Hematopoietic multipotent progenitor cell treated with erythropoietin and hydrocortisone succinate and interleukin-3 and kit ligand, for 17 days (in vitro differentiated cells): Measurements from ENCODE around the gene SENP5.
"Not testable (repeated sequence)": the region's sequence is repeated elsewhere in the genome, so short reads cannot be mapped to it uniquely, and the experiment has no call there.

Experiments
- DNase-seq: peaks from one replicate; pipeline ENCODE4 v3.0.0-alpha.2; 2015; ENCODE audit warnings: low spot score

Gene SENP5

DNA sequence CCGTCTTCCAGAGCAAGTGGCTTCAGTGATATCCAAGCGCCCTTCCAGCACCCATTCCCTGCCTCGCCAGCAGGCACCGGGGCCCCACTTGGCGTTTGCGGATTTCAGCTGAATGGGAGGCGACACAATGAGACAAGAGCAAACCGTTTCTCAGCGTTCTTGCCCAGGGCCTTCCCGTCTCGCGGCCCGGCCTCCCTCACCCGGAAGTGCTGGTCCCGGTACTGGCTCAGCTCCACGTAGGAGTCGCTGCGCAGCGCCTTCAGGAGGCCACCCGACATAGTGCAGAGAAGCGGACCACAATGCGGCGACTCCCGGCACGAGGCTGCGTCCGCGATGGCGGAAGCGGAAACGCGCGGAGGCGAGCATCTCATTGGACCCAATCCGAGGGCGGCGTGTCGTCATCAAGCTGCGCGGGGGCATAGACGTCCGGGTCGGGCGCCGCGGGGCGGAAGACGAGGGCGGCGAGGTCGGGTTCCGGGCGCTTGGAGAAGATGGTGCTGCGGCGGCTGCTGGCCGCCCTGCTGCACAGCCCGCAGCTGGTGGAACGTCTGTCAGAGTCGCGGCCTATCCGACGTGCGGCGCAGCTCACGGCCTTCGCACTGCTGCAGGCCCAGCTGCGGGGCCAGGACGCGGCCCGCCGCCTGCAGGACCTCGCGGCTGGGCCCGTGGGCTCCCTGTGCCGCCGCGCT, 74.7 kb downstream of the SENP5 start, which contains the start of gene NCBP2:
Gene NCBP2 (minus strand): TSS at position 303 of the 689 bp plus-strand sequence. CDS start 25 bp downstream, at position 278.
- DNase-seq: peak; percentile 98

DNA sequence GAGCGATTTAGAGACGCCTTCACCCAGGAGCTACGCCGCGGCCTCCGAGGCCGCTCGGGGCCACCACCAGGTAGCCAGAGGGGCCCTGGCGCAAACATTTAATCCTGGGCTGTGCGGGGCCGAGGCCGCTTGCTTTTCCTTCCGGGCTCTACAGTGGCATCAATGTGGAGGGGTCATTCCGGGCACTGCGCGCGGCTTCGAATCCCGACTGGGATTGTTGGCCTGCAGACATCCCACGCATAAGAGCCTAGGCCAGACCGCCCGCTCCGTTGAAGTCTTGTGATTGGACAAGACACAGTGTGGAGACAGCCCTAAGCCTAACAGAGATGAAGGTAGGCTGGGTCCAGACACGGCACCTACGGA, 75.2 kb downstream of the SENP5 start:
- DNase-seq: no peak

GRCh38 chr3:196944037-196944790, 76.5 kb downstream of the SENP5 start:
- DNase-seq: not testable (repeated sequence)

DNA sequence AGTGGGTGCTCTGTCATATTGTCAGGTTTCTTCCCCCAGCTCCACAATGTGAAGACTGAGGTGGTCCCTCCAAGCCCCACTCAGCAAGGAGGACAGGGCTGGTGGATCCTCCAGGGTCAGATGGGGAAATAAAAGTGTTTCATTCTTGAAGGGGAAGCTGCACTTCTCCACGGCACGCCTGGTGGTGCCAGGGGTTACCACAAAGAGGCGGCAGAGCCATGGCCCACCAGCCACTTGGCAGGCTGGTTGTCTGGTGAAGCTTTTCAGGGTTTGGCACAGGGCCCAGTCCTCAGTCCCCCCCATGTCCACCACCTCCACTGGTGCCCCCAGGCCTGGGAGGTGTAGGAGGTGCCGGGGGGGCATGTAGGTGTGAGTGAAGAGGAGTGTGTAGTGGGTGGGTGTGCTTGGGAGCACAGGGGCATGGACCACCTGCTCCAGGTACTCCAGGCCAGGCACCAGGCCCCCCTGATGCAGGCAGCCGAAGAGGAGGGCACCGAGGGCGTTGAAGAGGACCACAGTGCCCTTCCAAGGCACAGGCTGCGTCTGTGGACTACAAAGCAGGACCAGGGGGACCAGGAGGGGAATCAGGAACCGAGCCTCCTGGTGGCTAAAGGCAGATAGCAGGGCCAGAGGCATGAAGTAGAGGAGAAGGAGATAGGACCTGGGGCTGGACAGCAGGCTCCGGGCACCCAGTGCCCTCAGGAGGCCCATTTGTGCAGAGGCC, 79.6 kb downstream of the SENP5 start:
- DNase-seq: no peak

DNA sequence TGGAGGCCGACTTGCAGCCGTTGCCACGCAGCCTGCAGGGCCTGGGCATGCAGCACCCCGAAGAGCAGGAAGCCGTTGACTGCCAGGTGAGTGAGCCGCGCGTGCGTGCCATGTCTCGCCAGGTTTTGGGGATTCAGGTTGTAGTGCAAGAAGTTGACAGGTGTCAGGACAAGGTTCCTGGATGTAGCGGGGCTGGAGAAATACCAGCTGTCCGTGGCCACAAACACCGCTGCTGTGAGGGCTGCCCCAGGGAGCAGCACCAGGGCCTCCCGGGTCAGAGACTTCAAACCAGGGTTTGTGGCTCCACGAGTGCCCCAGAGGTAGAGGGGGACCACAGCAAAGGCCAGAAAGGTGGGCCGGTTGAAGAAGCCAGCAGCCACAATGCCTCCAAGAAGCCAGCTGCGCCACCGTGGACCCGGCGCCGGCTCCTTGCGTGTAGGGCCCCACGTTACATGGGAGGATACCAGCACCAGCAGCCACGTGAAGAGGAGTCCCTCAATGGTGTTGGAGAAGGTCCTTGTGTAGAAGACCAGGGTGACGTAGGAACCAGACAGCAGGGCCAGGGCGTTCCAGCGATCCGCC, 80.2 kb downstream of the SENP5 start:
- no peak for DNase-seq

DNA sequence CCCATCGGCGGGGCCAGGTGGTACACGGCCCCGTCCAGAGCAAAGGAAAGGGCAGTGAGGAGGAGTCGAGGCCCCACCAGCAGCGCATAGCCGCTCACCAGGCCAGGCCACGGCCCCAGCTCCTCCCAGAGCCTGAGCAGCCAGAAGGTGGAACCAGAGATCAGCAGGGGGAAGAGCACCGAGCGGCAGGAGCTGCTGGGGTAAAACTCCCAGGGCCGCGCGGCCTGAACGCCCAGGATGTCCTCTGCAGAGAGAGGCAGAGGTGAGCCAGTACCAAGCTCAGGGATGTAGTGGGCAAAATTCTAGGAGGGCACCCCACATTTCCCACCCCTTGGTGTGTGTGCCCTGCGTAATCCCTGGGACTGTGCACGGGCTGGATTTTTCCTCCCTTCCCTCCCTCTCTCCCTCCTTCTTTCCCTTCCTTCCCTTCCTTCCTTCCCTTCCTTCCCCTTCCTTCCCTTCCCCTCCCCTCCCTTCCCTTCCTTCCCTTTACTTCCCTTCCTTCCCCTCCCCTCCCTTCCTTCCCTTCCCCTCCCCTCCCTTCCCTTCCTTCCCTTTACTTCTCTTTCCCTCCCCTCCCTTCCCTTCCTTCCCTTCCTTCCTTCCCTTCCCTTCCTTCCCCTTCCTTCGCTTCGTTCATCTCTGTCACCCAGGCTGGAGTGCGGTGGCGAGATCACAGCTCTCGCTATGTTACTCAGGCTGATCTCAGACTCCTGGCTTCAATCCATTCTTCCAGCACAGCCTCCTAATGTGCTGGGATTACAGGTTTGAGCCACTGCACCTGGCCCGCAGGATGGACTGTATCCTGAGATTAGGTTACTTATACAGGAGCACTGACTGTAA, 80.9 kb downstream of the SENP5 start:
- no peak for DNase-seq

DNA sequence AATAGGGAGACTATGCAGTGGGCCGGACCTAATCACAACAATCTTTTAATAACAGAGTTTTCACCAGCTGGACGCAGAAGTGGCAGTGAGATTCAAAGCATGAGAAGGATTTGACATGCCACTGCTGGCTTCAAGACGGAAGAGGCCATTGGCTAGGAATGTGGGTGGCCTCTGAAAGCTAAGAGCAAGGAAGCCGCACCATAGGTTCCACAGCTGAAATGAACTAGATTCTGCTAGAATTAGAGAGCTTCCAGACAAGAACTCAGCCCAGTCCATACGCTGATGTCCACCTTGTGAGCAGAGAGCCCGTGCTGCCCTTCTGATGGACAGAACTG, 81.5 kb downstream of the SENP5 start:
- DNase-seq: no peak

DNA sequence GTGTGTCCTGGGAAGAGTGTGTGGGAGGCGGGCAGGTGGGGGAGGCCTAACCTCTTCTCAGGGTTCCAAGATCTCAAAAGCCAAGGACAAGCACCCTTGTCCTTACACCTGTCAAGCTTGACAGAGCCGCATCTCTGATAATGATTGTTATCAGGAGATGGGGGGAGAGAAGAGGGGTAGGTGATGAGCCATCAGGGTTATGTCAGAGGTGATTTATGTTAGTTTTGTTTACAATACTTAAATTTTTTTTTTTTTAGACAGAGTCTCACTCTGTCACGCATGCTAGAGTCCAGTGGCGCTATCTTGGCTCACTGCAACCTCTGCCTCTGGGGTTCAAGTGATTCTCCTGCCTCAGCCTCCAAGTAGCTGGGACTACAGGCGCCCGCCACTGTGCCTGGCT, 82.0 kb downstream of the SENP5 start:
- no peak for DNase-seq

DNA sequence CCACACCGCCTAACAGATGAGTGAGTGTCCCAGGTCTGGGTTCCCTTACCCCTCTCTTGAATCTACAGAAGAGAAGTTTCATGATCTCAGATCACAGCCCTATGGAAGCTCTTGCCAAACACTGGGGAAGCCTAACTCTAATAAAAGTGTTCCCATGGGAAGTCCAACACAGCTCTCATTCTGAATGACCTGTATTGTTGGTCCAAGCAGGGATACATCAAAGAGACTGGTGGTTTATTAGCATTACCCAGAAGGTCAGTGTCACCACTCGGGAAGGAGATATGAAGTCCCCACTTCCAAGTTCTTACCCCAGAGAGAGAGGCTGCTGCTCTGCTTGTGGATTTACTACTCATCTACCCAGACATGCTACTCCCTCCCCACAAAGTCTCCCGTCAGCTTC, 83.7 kb downstream of the SENP5 start:
- no peak for DNase-seq

- no peak for DNase-seq
Observed at GRCh38 chr3:196954832-196955231, 87.1 kb downstream of the SENP5 start.

GRCh38 chr3:196962108-196962929, 94.6 kb downstream of the SENP5 start:
- no peak for DNase-seq

DNA sequence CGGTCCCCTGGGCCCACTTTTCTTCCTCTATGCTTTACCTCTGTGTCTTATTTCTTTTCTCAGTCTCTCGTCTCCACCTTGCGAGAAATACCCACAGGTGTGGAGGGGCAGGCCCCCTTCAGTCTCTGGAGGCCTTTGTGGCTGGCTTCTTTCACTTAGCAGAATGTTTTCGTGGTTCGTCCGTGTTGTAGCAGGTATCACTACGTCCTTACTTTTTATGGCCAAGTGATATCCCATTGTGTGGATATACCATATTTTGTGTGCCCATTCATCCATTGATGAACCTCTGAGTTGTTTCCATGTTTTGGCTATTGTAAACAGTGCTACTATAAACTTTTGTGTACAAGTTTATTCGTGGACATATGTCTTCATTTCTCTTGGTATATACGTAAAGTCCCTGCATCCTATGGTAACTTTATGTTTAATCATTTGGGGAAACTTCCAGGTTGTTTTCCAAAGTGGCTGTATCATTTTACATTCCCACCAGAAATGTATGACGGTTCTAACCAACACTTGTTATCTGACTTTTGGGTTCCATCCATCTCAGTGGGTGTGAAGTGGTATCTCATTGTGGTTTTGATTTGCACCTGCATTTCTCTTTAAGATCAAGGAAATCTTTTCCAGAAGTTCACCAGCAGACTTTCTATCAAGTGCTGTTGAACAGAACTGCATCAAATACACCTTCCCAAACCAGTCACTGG, 95.4 kb downstream of the SENP5 start:
- DNase-seq: no peak

GRCh38 chr3:196963631-196963953, 95.9 kb downstream of the SENP5 start:
- DNase-seq: no peak

DNA sequence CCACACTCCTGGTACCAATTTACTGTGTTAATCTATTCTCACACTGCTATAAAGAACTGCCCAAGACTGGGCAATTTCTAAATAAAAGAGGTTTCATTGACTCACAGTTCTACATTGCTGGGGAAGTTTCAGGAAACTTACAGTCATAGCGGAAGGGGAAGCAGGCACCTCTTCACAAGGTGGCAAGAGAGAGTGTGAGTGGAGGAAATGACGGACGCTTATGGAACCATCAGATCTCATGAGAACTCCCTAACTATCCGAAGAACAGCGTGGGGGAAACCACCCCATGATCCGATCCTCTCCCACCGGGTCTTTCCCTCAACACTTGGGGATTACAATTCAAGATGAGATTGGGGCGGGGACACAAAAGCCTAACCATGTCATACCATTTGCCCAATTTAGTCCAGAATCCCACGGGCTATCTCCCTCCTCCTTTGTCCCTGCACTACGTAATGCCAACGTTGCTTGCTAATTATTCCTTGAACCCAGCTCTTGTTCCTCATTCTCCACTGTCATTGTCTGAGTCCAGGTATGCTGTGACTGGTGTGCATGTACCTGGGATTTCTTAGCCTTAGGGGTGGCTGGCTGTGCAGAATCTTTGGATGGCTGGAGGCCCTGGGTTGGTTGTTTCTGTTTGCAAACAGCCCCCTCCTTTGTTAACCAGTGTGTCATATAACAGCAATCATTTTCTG, 97.5 kb downstream of the SENP5 start:
- no peak for DNase-seq

DNA sequence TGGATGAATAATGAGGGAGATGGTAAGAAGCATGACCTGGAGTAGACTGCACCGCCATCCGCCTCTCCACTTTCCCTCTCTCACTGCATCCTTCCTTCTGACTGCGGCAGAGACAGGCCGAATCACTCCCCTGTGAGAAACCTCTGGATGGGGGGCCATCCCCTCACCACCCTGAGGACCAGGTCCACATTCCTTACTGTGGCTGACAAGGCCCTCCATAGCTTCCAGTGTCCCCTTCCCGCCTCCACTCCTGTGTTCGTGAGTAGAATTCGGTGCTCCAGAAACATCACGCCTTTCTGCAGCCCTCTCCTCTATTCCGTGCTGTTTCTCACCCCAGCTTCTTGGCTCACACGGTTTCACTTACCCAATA, 98.1 kb downstream of the SENP5 start:
- no peak for DNase-seq

DNA sequence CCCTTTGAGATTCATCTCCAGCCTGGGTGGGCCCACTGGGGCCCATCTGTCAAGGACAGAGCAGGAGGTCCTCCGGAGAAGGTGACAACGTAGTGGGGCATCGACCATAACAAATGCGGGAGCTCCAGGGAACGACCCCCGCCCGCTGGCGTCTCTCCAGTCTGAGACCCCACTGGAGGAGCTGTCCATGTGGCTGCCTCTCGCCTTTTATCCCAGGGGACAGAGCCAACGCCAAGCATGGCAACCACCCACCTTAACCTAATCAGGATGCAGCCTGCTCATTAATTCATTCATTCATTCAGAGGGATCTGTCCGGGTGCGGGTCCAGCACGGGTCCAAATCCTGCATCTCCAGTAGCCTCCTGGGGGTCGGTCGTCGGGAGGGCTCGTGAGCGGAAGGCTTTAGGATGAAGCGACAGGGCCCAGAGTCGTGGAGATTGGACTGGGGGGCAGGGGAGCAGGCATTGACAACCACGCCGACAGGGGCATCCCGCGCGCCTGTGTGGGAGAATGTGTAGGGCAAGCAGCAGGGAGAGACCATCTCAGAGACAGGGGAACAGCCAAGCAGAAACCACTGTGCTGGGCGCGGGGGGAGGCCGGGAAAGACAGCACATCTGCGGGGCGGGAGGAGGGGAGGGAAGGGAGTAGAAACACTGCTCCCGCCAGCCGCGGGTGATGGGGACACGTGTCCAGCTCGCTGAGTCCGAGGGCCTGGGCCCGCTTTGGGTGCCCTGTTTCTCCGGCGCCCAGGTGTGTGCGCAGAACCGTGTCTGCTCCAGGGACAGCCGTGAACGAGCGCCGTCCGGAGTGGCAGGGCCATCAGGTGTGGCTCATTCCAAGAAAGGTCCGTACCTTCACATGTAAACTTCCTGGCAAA, 99.0 kb downstream of the SENP5 start:
- no peak for DNase-seq

DNA sequence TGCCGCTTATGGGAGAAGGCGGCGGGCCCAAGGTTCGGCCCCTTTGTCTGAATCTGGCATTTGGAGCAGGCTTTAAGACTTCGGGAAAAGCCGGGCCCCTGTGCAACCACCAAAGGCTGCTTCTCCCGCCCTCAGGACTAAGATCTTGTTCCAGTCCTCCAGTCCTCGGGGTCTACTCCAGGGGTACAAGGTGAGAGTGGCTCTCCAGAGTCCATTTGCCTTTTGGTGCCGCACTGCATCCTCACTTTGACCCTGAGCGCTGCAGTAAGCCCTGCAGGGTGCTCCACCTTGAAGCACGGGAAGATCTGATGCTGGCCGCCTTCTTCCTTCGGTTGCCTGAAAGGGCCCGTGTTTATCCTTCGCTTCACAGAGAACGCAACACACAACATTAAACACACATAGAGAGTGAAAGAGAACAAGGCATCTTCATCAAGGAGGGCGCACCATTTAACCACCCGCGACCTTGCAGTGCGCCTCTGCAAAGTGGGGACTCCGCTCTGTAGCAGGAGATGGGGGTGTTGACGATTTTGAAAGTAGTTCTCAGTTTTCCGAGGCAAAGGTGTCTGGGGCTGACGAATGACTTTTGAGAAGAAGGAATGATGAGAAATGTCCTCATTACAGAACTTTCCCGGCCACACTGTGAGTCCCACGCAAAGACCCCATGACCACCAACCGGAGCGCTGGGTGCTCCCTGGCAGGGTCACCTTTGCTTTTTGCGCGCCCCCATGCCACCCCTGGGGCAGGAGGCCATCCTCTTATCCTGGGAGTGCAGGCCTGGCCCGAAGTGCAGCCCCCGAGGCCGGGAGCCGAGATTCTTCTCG, 99.9 kb downstream of the SENP5 start:
- DNase-seq: no peak
